Measurements from ENCODE around the gene RAP2A.

DNA sequence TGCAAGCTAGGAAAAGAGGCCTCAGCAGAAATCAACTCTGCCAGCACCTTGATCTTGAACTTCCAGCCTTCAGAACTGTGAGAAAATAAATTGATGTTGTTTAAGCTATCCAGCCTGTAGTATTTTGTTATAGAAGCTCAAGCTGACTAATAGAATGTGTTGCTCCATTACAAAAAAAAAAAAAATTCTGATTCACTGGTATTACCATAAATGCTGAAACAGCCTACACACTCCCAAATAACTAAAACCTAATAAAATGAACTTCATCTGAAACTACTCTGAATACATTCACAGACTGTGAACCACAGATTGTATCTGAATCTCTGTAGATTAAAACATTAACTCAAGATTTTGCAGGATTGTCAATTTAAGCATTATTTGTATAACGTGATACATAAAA, 49.5 kb downstream of the RAP2A start:
- TF ChIP-seq, protein P1, sequence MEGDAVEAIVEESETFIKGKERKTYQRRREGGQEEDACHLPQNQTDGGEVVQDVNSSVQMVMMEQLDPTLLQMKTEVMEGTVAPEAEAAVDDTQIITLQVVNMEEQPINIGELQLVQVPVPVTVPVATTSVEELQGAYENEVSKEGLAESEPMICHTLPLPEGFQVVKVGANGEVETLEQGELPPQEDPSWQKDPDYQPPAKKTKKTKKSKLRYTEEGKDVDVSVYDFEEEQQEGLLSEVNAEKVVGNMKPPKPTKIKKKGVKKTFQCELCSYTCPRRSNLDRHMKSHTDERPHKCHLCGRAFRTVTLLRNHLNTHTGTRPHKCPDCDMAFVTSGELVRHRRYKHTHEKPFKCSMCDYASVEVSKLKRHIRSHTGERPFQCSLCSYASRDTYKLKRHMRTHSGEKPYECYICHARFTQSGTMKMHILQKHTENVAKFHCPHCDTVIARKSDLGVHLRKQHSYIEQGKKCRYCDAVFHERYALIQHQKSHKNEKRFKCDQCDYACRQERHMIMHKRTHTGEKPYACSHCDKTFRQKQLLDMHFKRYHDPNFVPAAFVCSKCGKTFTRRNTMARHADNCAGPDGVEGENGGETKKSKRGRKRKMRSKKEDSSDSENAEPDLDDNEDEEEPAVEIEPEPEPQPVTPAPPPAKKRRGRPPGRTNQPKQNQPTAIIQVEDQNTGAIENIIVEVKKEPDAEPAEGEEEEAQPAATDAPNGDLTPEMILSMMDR (IDR thresholded peaks at IDR 0.05) = no peak
- TF ChIP-seq POLR2A (IDR thresholded peaks at IDR 0.05) (no peak), EP300 (IDR thresholded peaks at IDR 0.05) (no peak)
